K562 (cell line): ENCODE data around the gene FBXW8. TPM values are rescaled to one million over a fixed set of nuclear protein-coding genes. Genes with fewer than 3 reads are reported as not detected.

ENCODE experiments used
- ATAC-seq: fragments of 200-7000 bp; cut with Tn5 transposase; 3 replicates; pipeline ENCODE4 v1.9.1; 2020; ENCODE audit warnings: moderate library complexity
- BruUV-seq: library from RNA; stranded (reverse); fragments of 400-500 nt; replicated peaks from 2 replicates; lab custom pipeline; 2021; lab: Mats Ljungman, UMichigan
- CTCF ChIA-PET: fragments of 300-600 bp; formaldehyde crosslinking; extraction: SDS; loops from one replicate; lab custom pipeline; 2021; ENCODE audit warnings: low intra/inter-chr PET ratio; lab: Yijun Ruan, JAX
- POLR2A ChIA-PET: fragments of 300-600, 350-650 bp; sonication (Branson Sonifier 250); formaldehyde crosslinking; extraction: SDS; loops from one replicate; lab custom pipeline; 2021; ENCODE audit warnings: antibody characterized with exemption, inconsistent platforms; lab: Yijun Ruan, JAX
- DNase-seq, 4 experiments: peaks; one replicate each; pipeline versions ENCODE4 v3.0.0 to v3.0.0-alpha.2; 2011 to 2018; ENCODE audit warnings: low spot score in 3 of 4, mixed read lengths in 3 of 4; ENCODE audit errors: extremely low read depth in 1 of 4
- FAIRE-seq: peaks from 2 replicates; lab custom pipeline; 2011; peaks lifted over from hg19 to GRCh38; lab: Jason Lieb, UNC
- H2AFZ ChIP-seq: 2 replicates; pipeline ENCODE4 v1.6.0; 2011; ENCODE audit warnings: low read depth, low read length, control low read depth, inconsistent platforms
- H3K27ac ChIP-seq: fragments of 200-600 bp; 3 replicates; pipeline ENCODE4 v1.8.0; 2011; ENCODE audit warnings: low read depth, mild to moderate bottlenecking, control low read depth, inconsistent platforms, low read length, moderate library complexity, mixed read lengths; ENCODE audit errors: extremely low read depth
- H3K27me3 ChIP-seq, 2 experiments: fragments of 300-600 bp in 1 of 2; 2 replicates in 1 of 2; 3 replicates in 1 of 2; pipeline versions ENCODE4 v1.6.0 to v1.8.0; 2011; ENCODE audit warnings: inconsistent platforms in 2 of 2, low read length in 2 of 2, mild to moderate bottlenecking in 1 of 2, mixed read lengths in 1 of 2, moderate library complexity in 1 of 2; ENCODE audit not compliant: control insufficient read depth in 2 of 2, insufficient read depth in 2 of 2
- H3K36me3 ChIP-seq: fragments of 300-600 bp; 3 replicates; pipeline ENCODE4 v1.8.0; 2011; ENCODE audit warnings: mild to moderate bottlenecking, low read length, inconsistent platforms; ENCODE audit not compliant: control insufficient read depth, insufficient read depth
- H3K4me1 ChIP-seq, 2 experiments: fragments of 200-600 bp in 1 of 2; replicated peaks in 1 of 2; 2 replicates in 1 of 2; 3 replicates in 1 of 2; pipeline versions ENCODE4 v1.5.1 to v1.8.0; 2011; ENCODE audit warnings: inconsistent platforms in 2 of 2, low read length in 2 of 2, mild to moderate bottlenecking in 1 of 2, mixed read lengths in 1 of 2, moderate library complexity in 1 of 2; ENCODE audit not compliant: control insufficient read depth in 2 of 2, insufficient read depth in 2 of 2
- H3K4me2 ChIP-seq: 2 replicates; pipeline ENCODE4 v1.6.1; 2011; ENCODE audit warnings: low read length, control low read depth, inconsistent platforms, mixed read lengths; ENCODE audit not compliant: insufficient read depth
- H3K4me3 ChIP-seq: fragments of 200-600 bp; sonication (generic), shearing (Covaris generic); 2 replicates; pipeline ENCODE4 v1.5.1; 2016; ENCODE audit warnings: control low read depth, inconsistent platforms
- H3K79me2 ChIP-seq: fragments of 200-600 bp; 3 replicates; pipeline ENCODE4 v1.8.0; 2011; ENCODE audit warnings: low read length, inconsistent platforms; ENCODE audit not compliant: control insufficient read depth, insufficient read depth
- H3K9ac ChIP-seq, 2 experiments: 2 replicates each; pipeline versions ENCODE4 v1.6.0 to v1.6.1; 2011; ENCODE audit warnings: low read depth in 2 of 2, low read length in 2 of 2, control low read depth in 1 of 2, inconsistent platforms in 1 of 2, mild to moderate bottlenecking in 1 of 2, mixed read lengths in 1 of 2; ENCODE audit not compliant: insufficient read depth in 1 of 2
- H3K9me1 ChIP-seq: one replicate; pipeline ENCODE4 v1.6.0; 2011; ENCODE audit warnings: inconsistent platforms, mild to moderate bottlenecking, low read length, moderate library complexity; ENCODE audit not compliant: control insufficient read depth, insufficient read depth
- H3K9me3 ChIP-seq: replicated peaks from 2 replicates; pipeline ENCODE4 v1.5.1; 2011; ENCODE audit warnings: low read depth, low read length, inconsistent platforms; ENCODE audit not compliant: control insufficient read depth, insufficient read depth
- H4K20me1 ChIP-seq: replicated peaks from 2 replicates; pipeline ENCODE4 v1.6.1; 2011; ENCODE audit warnings: low read length, inconsistent platforms, mixed read lengths; ENCODE audit not compliant: control insufficient read depth, insufficient read depth
- BDP1 ChIP-seq: IDR thresholded peaks from 3 replicates; pipeline ENCODE4 v1.6.1; 2011; ENCODE audit not compliant: insufficient read length, insufficient read depth
- POU5F1 ChIP-seq: fragments of 150-350 bp; IDR thresholded peaks from 2 replicates; pipeline ENCODE4 v1.6.1; 2014; ENCODE audit warnings: borderline replicate concordance, low read length, low read depth, mild to moderate bottlenecking; ENCODE audit not compliant: partially characterized antibody
- RUNX1 ChIP-seq: sonication (generic); IDR thresholded peaks from 2 replicates; pipeline ENCODE4 v1.6.1; 2016; ENCODE audit warnings: antibody characterized with exemption, low read depth
- SMARCA5 ChIP-seq: fragments of 450-650 bp; IDR thresholded peaks from 2 replicates; pipeline ENCODE4 v1.6.1; 2016
- SP1 ChIP-seq: sonication (generic); formaldehyde crosslinking; IDR thresholded peaks from 2 replicates; pipeline ENCODE4 v1.8.1; 2022; ENCODE audit warnings: mild to moderate bottlenecking, missing genetic modification reagents
- ZFPM2 ChIP-seq: fragments of 250-450 bp; sonication (Bioruptor Pico); IDR thresholded peaks from 2 replicates; pipeline ENCODE4 v1.5.1; 2022; ENCODE audit warnings: mild to moderate bottlenecking
- ZNF146 ChIP-seq: IDR thresholded peaks from one replicate; pipeline ENCODE4 v1.6.1; 2018; ENCODE audit warnings: missing compliant biosample characterization; ENCODE audit not compliant: unreplicated experiment
- ZNF324 ChIP-seq: fragments of 250-450 bp; sonication (Bioruptor Pico); IDR thresholded peaks from 2 replicates; pipeline ENCODE4 v1.4.0; 2020; ENCODE audit warnings: mild to moderate bottlenecking
- WGBS: fragments of 100-300 bp; shearing (Covaris generic); methylation state at CpG from one replicate; pipeline ENCODE4 v1.1.6; 2016; ENCODE audit warnings: low coverage, mixed read lengths; ENCODE audit not compliant: insufficient coverage; ENCODE audit errors: missing lambda C conversion rate; 5-methylcytosine and 5-hydroxymethylcytosine counted together
- in situ Hi-C: fragments of 300-500 bp; cut with MboI; formaldehyde crosslinking; loops from 4 replicates; pipeline ENCODE4 v1.15.0; 2018; ENCODE audit warnings: inconsistent platforms, mixed read lengths
- intact Hi-C: fragments of 100-400 bp; cut with micrococcal nuclease; formaldehyde crosslinking; loops from 2 replicates; pipeline ENCODE4 v1.14.2; 2022
- polyA plus RNA-seq, 8 experiments: library from polyadenylated mRNA; depleted of rRNA in 4 of 8; stranded (reverse) in 5 of 8; unstranded in 3 of 8; fragments of >200 nt; fragmentation: Nextera tagmentation in 2 of 8; fragmentation: Illumina TruSeq in 1 of 8; extraction: Ambion mirVana in 2 of 8; extraction: Trizol in 1 of 8; gene quantifications; 2 replicates each; pipeline versions ENCODE4 v1.2.1 to v1.2.3, GENCODE V29; 2011 to 2014; ENCODE audit warnings: inconsistent platforms in 1 of 8, missing spikeins in 1 of 8
- total RNA-seq, 7 experiments: library from RNA; depleted of rRNA in 6 of 7; stranded (reverse); fragments of >200 nt in 6 of 7; fragmentation: Illumina TruSeq in 2 of 7; extraction: Trizol in 2 of 7; gene quantifications; 2 replicates each; pipeline versions ENCODE4 v1.2.1 to v1.2.3, GENCODE V29; 2011 to 2021; ENCODE audit warnings: low replicate concordance in 1 of 7
- TF ChIP-seq, protein P1 (sequence below), 2 experiments: fragments of 450-650 bp in 1 of 2; sonication (generic) in 1 of 2; formaldehyde crosslinking in 1 of 2; IDR thresholded peaks; 2 replicates each; pipeline versions ENCODE4 v1.7.1 to v1.9.0; 2016 to 2022; ENCODE audit warnings: inconsistent platforms in 1 of 2, mild to moderate bottlenecking in 1 of 2, missing genetic modification reagents in 1 of 2

Gene FBXW8
- total and polyA plus RNA-seq, 9 of the 15 experiments (the other 6 are each of a cell fraction or from before 2014, with no cell fraction given): 0.58 to 8.3 (median 4.4) TPM

DNA sequence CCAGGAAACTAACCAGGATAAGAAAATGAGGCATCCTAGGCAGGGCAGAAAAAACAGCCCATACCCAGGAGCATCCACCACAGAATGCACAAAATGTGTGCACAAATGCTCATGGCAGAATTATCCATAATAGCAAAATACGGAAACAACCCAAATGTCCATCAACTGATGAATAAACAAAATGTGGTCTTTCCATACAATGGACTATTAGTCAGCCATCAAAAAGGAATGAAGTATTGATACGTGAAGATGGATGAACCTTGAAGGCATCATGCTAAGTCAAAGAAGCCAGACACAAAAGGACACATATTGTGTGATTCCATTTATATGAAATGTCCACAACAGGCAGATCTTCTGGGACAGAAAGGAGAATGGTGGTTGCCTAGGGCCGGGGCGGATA lies 48.6 kb upstream of the FBXW8 start:
- Histone ChIP-seq H3K4me1 (no peaks in the 10 kb centered on the region; a peak in 2 of 5 replicates), H3K27ac (no peak overlapping the region), H3K9ac (no peak overlapping the region), H3K9me1 (no peaks in the 10 kb centered on the region), H3K4me2 (no peak overlapping the region), H3K36me3 (no peaks in the 10 kb centered on the region), H4K20me1 (peaks cover 9% of the 10 kb centered on the region), H3K79me2 (no peaks in the 10 kb centered on the region), H3K4me3 (no peak overlapping the region), H2AFZ (no peak overlapping the region), H3K27me3 (peaks cover 14 to 21% of the 10 kb centered on the region in 2 experiments; a peak in 4 of 5 replicates), H3K9me3 (no peaks in the 10 kb centered on the region)
- FAIRE-seq (no peak), ATAC-seq (no peak), DNase-seq (no peak)
- ChIA-PET POLR2A (no interaction called here), CTCF (no interaction called here)
- no peak for TF ChIP-seq POU5F1
- TF ChIP-seq, protein P1, sequence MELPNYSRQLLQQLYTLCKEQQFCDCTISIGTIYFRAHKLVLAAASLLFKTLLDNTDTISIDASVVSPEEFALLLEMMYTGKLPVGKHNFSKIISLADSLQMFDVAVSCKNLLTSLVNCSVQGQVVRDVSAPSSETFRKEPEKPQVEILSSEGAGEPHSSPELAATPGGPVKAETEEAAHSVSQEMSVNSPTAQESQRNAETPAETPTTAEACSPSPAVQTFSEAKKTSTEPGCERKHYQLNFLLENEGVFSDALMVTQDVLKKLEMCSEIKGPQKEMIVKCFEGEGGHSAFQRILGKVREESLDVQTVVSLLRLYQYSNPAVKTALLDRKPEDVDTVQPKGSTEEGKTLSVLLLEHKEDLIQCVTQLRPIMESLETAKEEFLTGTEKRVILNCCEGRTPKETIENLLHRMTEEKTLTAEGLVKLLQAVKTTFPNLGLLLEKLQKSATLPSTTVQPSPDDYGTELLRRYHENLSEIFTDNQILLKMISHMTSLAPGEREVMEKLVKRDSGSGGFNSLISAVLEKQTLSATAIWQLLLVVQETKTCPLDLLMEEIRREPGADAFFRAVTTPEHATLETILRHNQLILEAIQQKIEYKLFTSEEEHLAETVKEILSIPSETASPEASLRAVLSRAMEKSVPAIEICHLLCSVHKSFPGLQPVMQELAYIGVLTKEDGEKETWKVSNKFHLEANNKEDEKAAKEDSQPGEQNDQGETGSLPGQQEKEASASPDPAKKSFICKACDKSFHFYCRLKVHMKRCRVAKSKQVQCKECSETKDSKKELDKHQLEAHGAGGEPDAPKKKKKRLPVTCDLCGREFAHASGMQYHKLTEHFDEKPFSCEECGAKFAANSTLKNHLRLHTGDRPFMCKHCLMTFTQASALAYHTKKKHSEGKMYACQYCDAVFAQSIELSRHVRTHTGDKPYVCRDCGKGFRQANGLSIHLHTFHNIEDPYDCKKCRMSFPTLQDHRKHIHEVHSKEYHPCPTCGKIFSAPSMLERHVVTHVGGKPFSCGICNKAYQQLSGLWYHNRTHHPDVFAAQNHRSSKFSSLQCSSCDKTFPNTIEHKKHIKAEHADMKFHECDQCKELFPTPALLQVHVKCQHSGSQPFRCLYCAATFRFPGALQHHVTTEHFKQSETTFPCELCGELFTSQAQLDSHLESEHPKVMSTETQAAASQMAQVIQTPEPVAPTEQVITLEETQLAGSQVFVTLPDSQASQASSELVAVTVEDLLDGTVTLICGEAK (IDR thresholded peaks at IDR 0.05): no peak
- TF ChIP-seq, protein P1 (CRISPR knock-in tag; IDR thresholded peaks at IDR 0.05): no peak
- TF ChIP-seq ZFPM2 (CRISPR knock-in tag): no peak
- no peak for TF ChIP-seq RUNX1
- no peak for TF ChIP-seq ZNF324 (CRISPR knock-in tag)
- TF ChIP-seq SMARCA5: no peak
- no peak for TF ChIP-seq BDP1
- TF ChIP-seq ZNF146 (CRISPR knock-in tag): peak; percentile 81
- no peak for TF ChIP-seq SP1 (CRISPR knock-in tag)
- intact Hi-C loops (no loop called here), in situ Hi-C loops (no loop called here)
- no TSS peak for BruUV-seq
- WGBS: 42% methylated on average over 4 of the region's 4 CpGs
